A549 (cell line): ENCODE measurements around the gene CDH26. TPM values are rescaled to one million over a fixed set of nuclear protein-coding genes. Genes with fewer than 3 reads are reported as not detected.

ENCODE experiments used
- ATAC-seq, 2 experiments: fragments of 200-7000 bp in 1 of 2; fragments of >200 bp in 1 of 2; cut with Nextera tagmentation in 1 of 2; cut with Tn5 transposase in 1 of 2; 3 replicates each; pipeline versions ENCODE4 v1.8.0 to v1.9.1; 2018 to 2020; ENCODE audit warnings: mild to moderate bottlenecking in 1 of 2, moderate library complexity in 1 of 2
- CTCF ChIA-PET: fragments of 300-600 bp; sonication (Branson Sonifier 250); formaldehyde crosslinking; extraction: SDS; loops from one replicate; lab custom pipeline; 2021; ENCODE audit warnings: antibody characterized with exemption, inconsistent platforms; lab: Yijun Ruan, JAX
- POLR2A ChIA-PET: fragments of 350-600 bp; formaldehyde crosslinking; extraction: SDS; loops from one replicate; lab custom pipeline; 2021; ENCODE audit warnings: antibody characterized with exemption, inconsistent platforms; lab: Yijun Ruan, JAX
- DNase-seq, 2 experiments: peaks; one replicate each; pipeline versions ENCODE4 v3.0.0 to v3.0.0-alpha.2; 2011 to 2016; ENCODE audit warnings: low read depth in 1 of 2, low spot score in 1 of 2
- FAIRE-seq: peaks from 2 replicates; lab custom pipeline; 2011; peaks lifted over from hg19 to GRCh38; lab: Jason Lieb, UNC
- H3K27ac ChIP-seq, 2 experiments: fragments of >200 bp; sonication (Bioruptor Twin); formaldehyde crosslinking; 3 replicates each; pipeline ENCODE4 v1.5.1; 2016 to 2017
- H3K4me1 ChIP-seq: fragments of >200 bp; sonication (Bioruptor Twin); formaldehyde crosslinking; 3 replicates; pipeline ENCODE4 v1.6.1; 2016
- H3K4me2 ChIP-seq: fragments of >200 bp; sonication (Bioruptor Twin); formaldehyde crosslinking; 3 replicates; pipeline ENCODE4 v1.6.1; 2016
- H3K4me3 ChIP-seq: fragments of >200 bp; sonication (Bioruptor Twin); formaldehyde crosslinking; 3 replicates; pipeline ENCODE4 v1.5.1; 2016
- H3K9me3 ChIP-seq: fragments of >200 bp; sonication (Bioruptor Twin); formaldehyde crosslinking; 3 replicates; pipeline ENCODE4 v1.6.1; 2016
- ATOH8 ChIP-seq: fragments of 250-450 bp; sonication (Bioruptor Pico); IDR thresholded peaks from 2 replicates; pipeline ENCODE4 v1.5.0; 2020; ENCODE audit warnings: low read depth, mild to moderate bottlenecking, moderate library complexity
- BCL3 ChIP-seq: fragments of >200 bp; sonication (Bioruptor Twin); formaldehyde crosslinking; IDR thresholded peaks from 3 replicates; pipeline ENCODE4 v1.6.1; 2016
- CEBPB ChIP-seq, 2 experiments: fragments of >200 bp in 1 of 2; sonication (Bioruptor Twin) in 1 of 2; formaldehyde crosslinking in 1 of 2; IDR thresholded peaks; 2 replicates each; pipeline ENCODE4 v1.6.1; 2012 to 2016
- E2F6 ChIP-seq: IDR thresholded peaks from 2 replicates; pipeline ENCODE4 v1.6.1; 2012; ENCODE audit warnings: low read depth, borderline replicate concordance
- EHF ChIP-seq: fragments of 250-450 bp; sonication (Bioruptor Pico); IDR thresholded peaks from 2 replicates; pipeline ENCODE4 v1.5.0; 2020; ENCODE audit warnings: mild to moderate bottlenecking
- EP300 ChIP-seq, 2 experiments: fragments of >200 bp; sonication (Bioruptor Twin); formaldehyde crosslinking; IDR thresholded peaks; 2 replicates in 1 of 2; 3 replicates in 1 of 2; pipeline ENCODE4 v1.6.1; 2016 to 2017
- FOSL2 ChIP-seq, 2 experiments: fragments of 450-650 bp in 1 of 2; fragments of >200 bp in 1 of 2; sonication (Bioruptor Twin) in 1 of 2; formaldehyde crosslinking; IDR thresholded peaks; 2 replicates each; pipeline versions ENCODE4 v1.5.0 to v1.6.1; 2016 to 2020; ENCODE audit warnings: mild to moderate bottlenecking in 1 of 2, moderate library complexity in 1 of 2
- GATA3 ChIP-seq: IDR thresholded peaks from 2 replicates; pipeline ENCODE4 v1.6.1; 2012; ENCODE audit warnings: borderline replicate concordance
- HOXB13 ChIP-seq: fragments of 250-450 bp; sonication (Bioruptor Pico); IDR thresholded peaks from 2 replicates; pipeline ENCODE4 v1.5.0; 2020; ENCODE audit warnings: low read depth, mild to moderate bottlenecking, moderate library complexity
- HOXB5 ChIP-seq: fragments of 250-450 bp; sonication (Bioruptor Pico); IDR thresholded peaks from 2 replicates; pipeline ENCODE4 v1.5.0; 2020; ENCODE audit warnings: mild to moderate bottlenecking, moderate library complexity
- JUN ChIP-seq, 2 experiments: fragments of >200 bp; sonication (Bioruptor Twin); formaldehyde crosslinking; IDR thresholded peaks; 2 replicates in 1 of 2; 3 replicates in 1 of 2; pipeline ENCODE4 v1.6.1; 2016 to 2017
- KDM5A ChIP-seq: fragments of 200-600 bp; sonication (generic); IDR thresholded peaks from 2 replicates; pipeline ENCODE4 v1.6.1; 2016; ENCODE audit warnings: antibody characterized with exemption, mild to moderate bottlenecking
- NFE2L2 ChIP-seq: fragments of 150-350 bp; conservative IDR thresholded peaks from 2 replicates; pipeline ENCODE4 v1.6.1; 2014; ENCODE audit warnings: low read length
- PHF8 ChIP-seq: fragments of 200-600 bp; sonication (generic); IDR thresholded peaks from 2 replicates; pipeline ENCODE4 v1.6.1; 2016; ENCODE audit warnings: low read depth, mild to moderate bottlenecking, antibody characterized with exemption, moderate library complexity, borderline replicate concordance
- RAD21 ChIP-seq, 2 experiments: fragments of >200 bp in 1 of 2; sonication (Bioruptor Twin) in 1 of 2; formaldehyde crosslinking in 1 of 2; IDR thresholded peaks in 1 of 2; conservative IDR thresholded peaks in 1 of 2; 2 replicates in 1 of 2; 3 replicates in 1 of 2; pipeline ENCODE4 v1.6.1; 2012 to 2018; ENCODE audit warnings: inconsistent platforms in 1 of 2
- SMC3 ChIP-seq: fragments of >200 bp; sonication (Bioruptor Twin); formaldehyde crosslinking; IDR thresholded peaks from 3 replicates; pipeline ENCODE4 v1.6.1; 2018; ENCODE audit warnings: inconsistent platforms
- SREBF2 ChIP-seq: fragments of 450-650 bp; IDR thresholded peaks from 2 replicates; pipeline ENCODE4 v1.6.1; 2014; ENCODE audit warnings: mild to moderate bottlenecking, moderate library complexity
- ZFP36 ChIP-seq: fragments of 450-650 bp; IDR thresholded peaks from 2 replicates; pipeline ENCODE4 v1.6.1; 2014; ENCODE audit warnings: borderline replicate concordance; ENCODE audit not compliant: partially characterized antibody
- ZNF302 ChIP-seq: fragments of 250-450 bp; sonication (Bioruptor Pico); IDR thresholded peaks from 2 replicates; pipeline ENCODE4 v1.9.0; 2021; ENCODE audit warnings: inconsistent platforms, mild to moderate bottlenecking, moderate library complexity
- ZSCAN20 ChIP-seq: fragments of 250-450 bp; sonication (Bioruptor Pico); IDR thresholded peaks from 2 replicates; pipeline ENCODE4 v1.8.0; 2022; ENCODE audit warnings: mild to moderate bottlenecking, moderate library complexity
- WGBS: methylation state at CpG from one replicate; pipeline ENCODE4 v1.1.6; 2017; ENCODE audit errors: missing lambda C conversion rate; 5-methylcytosine and 5-hydroxymethylcytosine counted together
- polyA plus RNA-seq, 4 experiments: library from polyadenylated mRNA; depleted of rRNA in 3 of 4; stranded (reverse); fragments of >200 nt; fragmentation: RNase III in 1 of 4; extraction: RNeasy Plus Mini Kit Qiagen cat#74134 plus additional on column Dnase treatment in 1 of 4; gene quantifications; 2 replicates in 3 of 4; 3 replicates in 1 of 4; pipeline ENCODE4 v1.2.3, GENCODE V29; 2011 to 2017
- TF ChIP-seq, protein P1 (sequence below): fragments of 450-650 bp; IDR thresholded peaks from 2 replicates; pipeline ENCODE4 v1.6.1; 2014; ENCODE audit warnings: antibody characterized with exemption
- TF ChIP-seq, protein P2 (sequence below): fragments of 200-600 bp; sonication (generic); IDR thresholded peaks from 2 replicates; pipeline ENCODE4 v1.6.1; 2016; ENCODE audit warnings: antibody characterized with exemption, mild to moderate bottlenecking, moderate library complexity

The CDH26 gene
- polyA plus RNA-seq, 2 of the 4 experiments (the other 2 are of a cell fraction): 0.27 to 0.57 TPM

GRCh38 chr20:60046860-60047259, 88.6 kb downstream of the CDH26 start:
- WGBS: 67% methylated on average over 8 of the region's 8 CpGs
- Histone ChIP-seq H3K4me1 (peaks cover 5% of the 10 kb centered on the region), H3K9me3 (no peaks in the 10 kb centered on the region; the same call in 2 of the 3 replicates), H3K4me2 (no peak overlapping the region), H3K4me3 (no peak overlapping the region), H3K27ac (no peak overlapping the region)
- ChIA-PET CTCF (interaction anchor here (3.9 kb wide), 1 partner anchor 10 kb away, joined by 36 read pairs; no protein-coding TSS in a partner anchor), POLR2A (no interaction called here)
- DNase-seq: no peak
- no peak for FAIRE-seq
- TF ChIP-seq EHF (CRISPR knock-in tag): no peak
- TF ChIP-seq ATOH8 (CRISPR knock-in tag): no peak
- TF ChIP-seq SREBF2: no peak
- TF ChIP-seq HOXB13 (CRISPR knock-in tag): no peak
- no peak for TF ChIP-seq RAD21 (conservative IDR thresholded peaks at IDR 0.05 in 1 of 2, IDR thresholded peaks at IDR 0.05 in 1 of 2)
- TF ChIP-seq E2F6: no peak
- TF ChIP-seq ZSCAN20: no peak
- TF ChIP-seq FOSL2 (IDR thresholded peaks at IDR 0.05): no peak
- no peak for TF ChIP-seq FOSL2 (CRISPR knock-in tag; IDR thresholded peaks at IDR 0.05)
- no peak for TF ChIP-seq KDM5A
- no peak for ATAC-seq

- ChIA-PET CTCF (interaction anchor here (1.1 to 3.9 kb wide), 2 partner anchors 8 to 12 kb away, joined by 3 to 36 read pairs; no protein-coding TSS in a partner anchor), POLR2A (no interaction called here)
- FAIRE-seq: no peak
- 78% methylated on average over 11 of the region's 11 CpGs for WGBS
- TF ChIP-seq, protein P1, sequence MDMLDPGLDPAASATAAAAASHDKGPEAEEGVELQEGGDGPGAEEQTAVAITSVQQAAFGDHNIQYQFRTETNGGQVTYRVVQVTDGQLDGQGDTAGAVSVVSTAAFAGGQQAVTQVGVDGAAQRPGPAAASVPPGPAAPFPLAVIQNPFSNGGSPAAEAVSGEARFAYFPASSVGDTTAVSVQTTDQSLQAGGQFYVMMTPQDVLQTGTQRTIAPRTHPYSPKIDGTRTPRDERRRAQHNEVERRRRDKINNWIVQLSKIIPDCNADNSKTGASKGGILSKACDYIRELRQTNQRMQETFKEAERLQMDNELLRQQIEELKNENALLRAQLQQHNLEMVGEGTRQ: peak; percentile 78
- TF ChIP-seq SREBF2: no peak
- DNase-seq: no peak
- Histone ChIP-seq H3K4me1 (no peaks in the 10 kb centered on the region), H3K4me2 (no peak overlapping the region), H3K27ac (no peak overlapping the region), H3K9me3 (no peaks in the 10 kb centered on the region), H3K4me3 (no peak overlapping the region)
- no peak for ATAC-seq
These were observed 90.7 kb downstream of the CDH26 start for GRCh38 chr20:60048634-60049521.

DNA sequence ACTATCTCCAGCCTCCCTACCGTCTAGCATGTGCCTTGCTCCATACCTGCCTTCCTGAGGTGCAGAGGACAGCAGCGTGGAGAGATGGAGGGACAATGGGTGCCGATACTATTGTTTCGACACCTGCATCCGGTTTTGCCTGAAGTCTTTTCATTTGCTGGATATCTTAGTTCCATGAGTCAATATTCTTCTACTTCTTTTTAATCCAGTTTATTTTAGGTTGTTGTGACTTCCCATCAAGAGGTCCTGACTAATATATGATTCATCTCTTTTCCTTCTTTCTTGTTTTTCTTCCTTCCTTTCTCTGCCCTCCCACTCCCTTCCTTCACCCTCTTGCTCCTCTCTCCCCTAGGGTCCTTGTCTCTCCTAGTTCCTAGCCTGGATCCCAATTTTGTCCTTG, 91.4 kb downstream of the CDH26 start:
- CTCF ChIA-PET: interaction anchor here (0.7 to 3.9 kb wide), 3 partner anchors 8 to 105 kb away, joined by 3 to 36 read pairs (median 3); no protein-coding TSS in a partner anchor
- no peak overlapping the region for H3K27ac ChIP-seq
- no peak for FAIRE-seq
- no peaks in the 10 kb centered on the region for H3K4me1 ChIP-seq
- no peaks in the 10 kb centered on the region for H3K9me3 ChIP-seq
- DNase-seq: no peak
- no peak overlapping the region for H3K4me2 ChIP-seq
- 52% methylated on average over 5 of the region's 5 CpGs for WGBS
- no peak overlapping the region for H3K4me3 ChIP-seq
- POLR2A ChIA-PET: no interaction called here
- ATAC-seq: no peak
- TF ChIP-seq HOXB5 (CRISPR knock-in tag): no peak
- TF ChIP-seq ZNF302 (CRISPR knock-in tag): no peak
- no peak for TF ChIP-seq HOXB13 (CRISPR knock-in tag)
- no peak for TF ChIP-seq NFE2L2
- no peak for TF ChIP-seq EP300 (IDR thresholded peaks at IDR 0.05)
- TF ChIP-seq GATA3: no peak
- TF ChIP-seq, protein P2, sequence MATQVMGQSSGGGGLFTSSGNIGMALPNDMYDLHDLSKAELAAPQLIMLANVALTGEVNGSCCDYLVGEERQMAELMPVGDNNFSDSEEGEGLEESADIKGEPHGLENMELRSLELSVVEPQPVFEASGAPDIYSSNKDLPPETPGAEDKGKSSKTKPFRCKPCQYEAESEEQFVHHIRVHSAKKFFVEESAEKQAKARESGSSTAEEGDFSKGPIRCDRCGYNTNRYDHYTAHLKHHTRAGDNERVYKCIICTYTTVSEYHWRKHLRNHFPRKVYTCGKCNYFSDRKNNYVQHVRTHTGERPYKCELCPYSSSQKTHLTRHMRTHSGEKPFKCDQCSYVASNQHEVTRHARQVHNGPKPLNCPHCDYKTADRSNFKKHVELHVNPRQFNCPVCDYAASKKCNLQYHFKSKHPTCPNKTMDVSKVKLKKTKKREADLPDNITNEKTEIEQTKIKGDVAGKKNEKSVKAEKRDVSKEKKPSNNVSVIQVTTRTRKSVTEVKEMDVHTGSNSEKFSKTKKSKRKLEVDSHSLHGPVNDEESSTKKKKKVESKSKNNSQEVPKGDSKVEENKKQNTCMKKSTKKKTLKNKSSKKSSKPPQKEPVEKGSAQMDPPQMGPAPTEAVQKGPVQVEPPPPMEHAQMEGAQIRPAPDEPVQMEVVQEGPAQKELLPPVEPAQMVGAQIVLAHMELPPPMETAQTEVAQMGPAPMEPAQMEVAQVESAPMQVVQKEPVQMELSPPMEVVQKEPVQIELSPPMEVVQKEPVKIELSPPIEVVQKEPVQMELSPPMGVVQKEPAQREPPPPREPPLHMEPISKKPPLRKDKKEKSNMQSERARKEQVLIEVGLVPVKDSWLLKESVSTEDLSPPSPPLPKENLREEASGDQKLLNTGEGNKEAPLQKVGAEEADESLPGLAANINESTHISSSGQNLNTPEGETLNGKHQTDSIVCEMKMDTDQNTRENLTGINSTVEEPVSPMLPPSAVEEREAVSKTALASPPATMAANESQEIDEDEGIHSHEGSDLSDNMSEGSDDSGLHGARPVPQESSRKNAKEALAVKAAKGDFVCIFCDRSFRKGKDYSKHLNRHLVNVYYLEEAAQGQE: no peak
- no peak for TF ChIP-seq SMC3
- TF ChIP-seq BCL3: no peak
- no peak for TF ChIP-seq ZFP36
- TF ChIP-seq, protein P1: no peak
- TF ChIP-seq CEBPB (IDR thresholded peaks at IDR 0.05): no peak
- TF ChIP-seq JUN (IDR thresholded peaks at IDR 0.05): no peak
- no peak for TF ChIP-seq PHF8
- no peak for TF ChIP-seq E2F6
